Measurements from ENCODE around the gene PRDM8. TPM values are rescaled to one million over a fixed set of nuclear protein-coding genes. Genes with fewer than 3 reads are reported as not detected.

The PRDM8 gene
- total and polyA plus RNA-seq, 2 of the 8 experiments (the other 6 are each of a cell fraction or from before 2014, with no cell fraction given) = not detected

GRCh38 chr4:80189956-80190677 is 7.2 kb upstream of the PRDM8 start:
- CTCF ChIA-PET (ENCODE audit: partially characterized antibody) = interaction anchor here (0.9 to 10.3 kb wide), 6 partner anchors 9 to 74 kb away, joined by 3 to 170 read pairs (median 6); partner anchors contain the start of gene PRDM8
- peak overlapping the region in 3 of 4 experiments; percentile 19 to 36 (median 32); a peak in 6 of 8 replicates for H3K4me3 ChIP-seq (ENCODE audit: extremely low read depth in 1 of 4, insufficient read depth in 2 of 4, low read depth in 3 of 4, low read length in 4 of 4)
- H3K36me3 ChIP-seq (ENCODE audit: control insufficient read depth in 2 of 4, insufficient read depth in 4 of 4, low read length in 3 of 4) = peaks cover 0 to 4% (median 0%) of the 10 kb centered on the region in 4 experiments; a peak in 1 of 8 replicates
- peak in 1 of 2 experiments; percentile 82 for DNase-seq (ENCODE audit: low read depth in 1 of 2, low spot score in 2 of 2)
- no peak overlapping the region for H3K56ac ChIP-seq (replicated peaks; ENCODE audit: insufficient read length, low read depth, low read length)
- H3K79me1 ChIP-seq (ENCODE audit: low read depth, low read length) = no peaks in the 10 kb centered on the region
- FAIRE-seq = peak; percentile 19
- H3K4ac ChIP-seq (replicated peaks; ENCODE audit: insufficient read length, low read depth, low read length) = no peak overlapping the region
- 3% methylated on average over 35 of the region's 36 CpGs; no CpG with 5 or more reads in 1 of the 2 experiments for WGBS, 2 experiments (ENCODE audit: extremely low coverage in 1 of 2, insufficient coverage in 1 of 2, insufficient read length in 1 of 2, insufficient replicate concordance in 2 of 2, low coverage in 1 of 2, low lambda C conversion rate in 2 of 2, missing lambda C conversion rate in 1 of 2)
- H3K23ac ChIP-seq (ENCODE audit: insufficient read length) = no peak overlapping the region
- H4K8ac ChIP-seq (ENCODE audit: extremely low read depth, insufficient read depth, low read length) = no peak overlapping the region
- peak overlapping the region; percentile 63 to 69 for H3K4me2 ChIP-seq (ENCODE audit: insufficient read depth in 1 of 2, low read depth in 2 of 2, low read length in 2 of 2)
- H2BK12ac ChIP-seq (ENCODE audit: low read depth, low read length) = no peak overlapping the region
- H3K27ac ChIP-seq (ENCODE audit: low read depth, low read length) = no peak overlapping the region
- peaks cover 2% of the 10 kb centered on the region; the same call in 1 of the 2 replicates for H3K23me2 ChIP-seq (ENCODE audit: low read depth, low read length)
- peaks cover 97 to 100% (median 99%) of the 10 kb centered on the region in 4 experiments for H3K27me3 ChIP-seq (replicated peaks in 1 of 4; ENCODE audit: control insufficient read depth in 3 of 4, extremely low read depth in 1 of 4, insufficient read depth in 3 of 4, low read length in 3 of 4)
- no peak overlapping the region for H2AFZ ChIP-seq (ENCODE audit: low read length)
- no peaks in the 10 kb centered on the region for H3K79me2 ChIP-seq (ENCODE audit: control insufficient read depth in 1 of 2, insufficient read depth in 2 of 2, low read length in 2 of 2)
- H3K9ac ChIP-seq (replicated peaks in 1 of 4; ENCODE audit: extremely low read depth in 1 of 4, low read depth in 3 of 4, low read length in 3 of 4) = no peak overlapping the region
- H3K18ac ChIP-seq (ENCODE audit: extremely low read depth, low read length) = no peak overlapping the region
- no peak overlapping the region for H2BK15ac ChIP-seq (ENCODE audit: low read length)
- H2BK120ac ChIP-seq (replicated peaks; ENCODE audit: low read depth, low read length) = no peak overlapping the region
- H2BK5ac ChIP-seq (ENCODE audit: low read depth, low read length) = no peak overlapping the region
- POLR2A ChIA-PET (ENCODE audit: partially characterized antibody) = interaction anchor here (1.0 to 1.8 kb wide), 2 partner anchors 11 to 14 kb away, joined by 3 to 8 read pairs; no protein-coding TSS in a partner anchor
- H4K91ac ChIP-seq (replicated peaks; ENCODE audit: insufficient read length, low read length) = no peak overlapping the region
- H4K20me1 ChIP-seq (replicated peaks in 1 of 2; ENCODE audit: control insufficient read depth in 1 of 2, insufficient read depth in 2 of 2, low read length in 2 of 2) = peaks cover 17 to 22% of the 10 kb centered on the region in 2 experiments
- H4K5ac ChIP-seq (ENCODE audit: insufficient read length, low read depth, low read length) = no peak overlapping the region
- H3K9me3 ChIP-seq (ENCODE audit: insufficient read depth in 2 of 2, low read depth in 1 of 2, low read length in 1 of 2) = no peaks in the 10 kb centered on the region
- no peak overlapping the region for H2AK5ac ChIP-seq (ENCODE audit: low read depth, low read length)
- H3K4me1 ChIP-seq (replicated peaks in 1 of 4; ENCODE audit: control insufficient read depth in 3 of 4, insufficient read depth in 4 of 4, low read length in 3 of 4) = peaks cover 0 to 22% (median 12%) of the 10 kb centered on the region in 4 experiments; a peak in 5 of 7 replicates
- H3K14ac ChIP-seq (ENCODE audit: insufficient read length) = no peak overlapping the region
- H2BK20ac ChIP-seq (ENCODE audit: low read length) = no peak overlapping the region
- TF ChIP-seq ZNF274 (IDR thresholded peaks at IDR 0.05; ENCODE audit: borderline replicate concordance, extremely low read depth, low read length) = no peak
- no peak for TF ChIP-seq POLR2A (IDR thresholded peaks at IDR 0.05; ENCODE audit: control extremely low read depth in 1 of 2, low read depth in 2 of 2, low read length in 2 of 2)
- 0 out of 2 replicates have a peak, but pooled peaks have one; percentile 57 for TF ChIP-seq TCF12 (IDR thresholded peaks at IDR 0.05; ENCODE audit: low read depth, low read length)
- TF ChIP-seq NRF1 (IDR thresholded peaks at IDR 0.05; ENCODE audit: low read depth, low read length) = no peak
- TF ChIP-seq EZH2 (IDR thresholded peaks at IDR 0.05; ENCODE audit: low read depth, low read length, severe bottlenecking) = peak; percentile 76
- TF ChIP-seq KDM1A (IDR thresholded peaks at IDR 0.05; ENCODE audit: borderline replicate concordance, low read length) = no peak
- TF ChIP-seq HDAC6 (IDR thresholded peaks at IDR 0.05; ENCODE audit: low read depth, low read length) = no peak
- TF ChIP-seq CTBP2 (IDR thresholded peaks at IDR 0.05; ENCODE audit: borderline replicate concordance, insufficient read depth, insufficient read length, low read length) = peak; percentile 96
- no peak for TF ChIP-seq CTCF (IDR thresholded peaks at IDR 0.05; ENCODE audit: control extremely low read depth in 1 of 3, insufficient read depth in 1 of 3, low read depth in 1 of 3, low read length in 3 of 3)

Data from H1 (cell line).